GM12878 (cell line): ENCODE data around the gene IFT172. TPM values are rescaled to one million over a fixed set of nuclear protein-coding genes. Genes with fewer than 3 reads are reported as not detected.

Experiments
- ATAC-seq: fragments of 200-7000 bp; cut with Tn5 transposase; 3 replicates; pipeline ENCODE4 v1.9.1; 2020; ENCODE audit warnings: mild to moderate bottlenecking, moderate library complexity
- BruUV-seq: library from RNA; stranded (reverse); fragments of 400-500 nt; replicated peaks from 2 replicates; lab custom pipeline; 2021; lab: Mats Ljungman, UMichigan
- CTCF ChIA-PET: fragments of 300-600 bp; sonication (Branson Sonifier 250); formaldehyde crosslinking; extraction: SDS; loops from one replicate; lab custom pipeline; 2021; ENCODE audit warnings: inconsistent platforms; lab: Yijun Ruan, JAX
- POLR2A ChIA-PET: fragments of 350-600 bp; formaldehyde crosslinking; extraction: SDS; loops from one replicate; lab custom pipeline; 2021; ENCODE audit warnings: inconsistent platforms; lab: Charles Lee
- RAD21 ChIA-PET: fragments of 300-600 bp; sonication (Branson Sonifier 250); formaldehyde crosslinking; loops from one replicate; lab custom pipeline; 2023; ENCODE audit warnings: antibody characterized with exemption; ENCODE audit not compliant: unreplicated experiment; lab: Charles Lee
- SMC1A ChIA-PET: fragments of 300-600 bp; sonication (Branson Sonifier 250); formaldehyde crosslinking; loops from one replicate; lab custom pipeline; 2023; ENCODE audit not compliant: unreplicated experiment, uncharacterized antibody; lab: Charles Lee
- DNase-seq: peaks from one replicate; pipeline ENCODE4 v3.0.0-alpha.2; 2011; ENCODE audit warnings: low read depth, low spot score
- FAIRE-seq: peaks from 3 replicates; lab custom pipeline; 2011; peaks lifted over from hg19 to GRCh38; lab: Jason Lieb, UNC
- H2AFZ ChIP-seq: 2 replicates; pipeline ENCODE4 v1.6.0; 2011; ENCODE audit warnings: low read depth, low read length, control low read depth; ENCODE audit not compliant: control insufficient read depth
- H3K27ac ChIP-seq: 2 replicates; pipeline ENCODE4 v1.5.1; 2011; ENCODE audit warnings: control low read depth; ENCODE audit not compliant: control insufficient read depth, insufficient read depth
- H3K27me3 ChIP-seq, 2 experiments: replicated peaks in 1 of 2; 2 replicates each; pipeline versions ENCODE4 v1.6.0 to v1.6.1; 2011; ENCODE audit warnings: low read length in 1 of 2; ENCODE audit not compliant: control insufficient read depth in 2 of 2, insufficient read depth in 2 of 2
- H3K36me3 ChIP-seq, 2 experiments: 2 replicates each; pipeline ENCODE4 v1.5.1; 2011; ENCODE audit warnings: low read length in 1 of 2; ENCODE audit not compliant: control insufficient read depth in 2 of 2, insufficient read depth in 2 of 2
- H3K4me1 ChIP-seq: 2 replicates; pipeline ENCODE4 v1.6.1; 2011; ENCODE audit warnings: mild to moderate bottlenecking, low read length, moderate library complexity, mixed read lengths; ENCODE audit not compliant: control insufficient read depth, insufficient read depth
- H3K4me2 ChIP-seq: 2 replicates; pipeline ENCODE4 v1.6.0; 2011; ENCODE audit warnings: control low read depth; ENCODE audit not compliant: control insufficient read depth, insufficient read depth
- H3K4me3 ChIP-seq: fragments of 200-600 bp; sonication (generic); 2 replicates; pipeline ENCODE4 v1.5.1; 2016
- H3K79me2 ChIP-seq: 2 replicates; pipeline ENCODE4 v1.6.0; 2011; ENCODE audit warnings: low read length; ENCODE audit not compliant: control insufficient read depth, insufficient read depth
- H3K9ac ChIP-seq: 2 replicates; pipeline ENCODE4 v1.8.0; 2011; ENCODE audit warnings: low read length, control low read depth, mixed read lengths; ENCODE audit not compliant: control insufficient read depth, insufficient read depth
- H3K9me3 ChIP-seq: replicated peaks from 3 replicates; pipeline ENCODE4 v1.5.1; 2011; ENCODE audit warnings: mild to moderate bottlenecking, low read length; ENCODE audit not compliant: control insufficient read depth, insufficient read depth
- H4K20me1 ChIP-seq: 2 replicates; pipeline ENCODE4 v1.6.0; 2011; ENCODE audit not compliant: control insufficient read depth, insufficient read depth
- E2F8 ChIP-seq: fragments of 450-650 bp; IDR thresholded peaks from 2 replicates; pipeline ENCODE4 v1.6.1; 2018; ENCODE audit warnings: mild to moderate bottlenecking, low read depth, moderate library complexity; ENCODE audit not compliant: partially characterized antibody
- EP300 ChIP-seq, 2 experiments: fragments of 150-350 bp in 1 of 2; IDR thresholded peaks; 2 replicates each; pipeline ENCODE4 v1.6.1; 2011 to 2012; ENCODE audit warnings: low read depth in 2 of 2, low read length in 2 of 2, borderline replicate concordance in 1 of 2, improper control_type of control experiment in 1 of 2, inconsistent platforms in 1 of 2; ENCODE audit not compliant: control insufficient read depth in 1 of 2
- ESRRA ChIP-seq: IDR thresholded peaks from 2 replicates; pipeline ENCODE4 v1.6.1; 2012; ENCODE audit warnings: mild to moderate bottlenecking, low read length, improper control_type of control experiment
- GATAD2B ChIP-seq: fragments of 450-650 bp; conservative IDR thresholded peaks from 2 replicates; pipeline ENCODE4 v1.6.1; 2017; ENCODE audit warnings: low read depth, mild to moderate bottlenecking, moderate library complexity
- HDAC6 ChIP-seq: fragments of 200-600 bp; sonication (generic); IDR thresholded peaks from one replicate; pipeline ENCODE4 v1.8.0; 2017; ENCODE audit warnings: antibody characterized with exemption; ENCODE audit not compliant: unreplicated experiment
- IRF3 ChIP-seq: fragments of 450-650 bp; IDR thresholded peaks from 2 replicates; pipeline ENCODE4 v1.6.1; 2014; ENCODE audit warnings: mild to moderate bottlenecking
- KAT2A ChIP-seq: conservative IDR thresholded peaks from 2 replicates; pipeline ENCODE4 v1.6.1; 2011; ENCODE audit warnings: low read depth, low read length; ENCODE audit not compliant: control insufficient read depth
- KLF5 ChIP-seq: fragments of 450-650 bp; IDR thresholded peaks from 2 replicates; pipeline ENCODE4 v1.6.1; 2014; ENCODE audit warnings: mild to moderate bottlenecking; ENCODE audit not compliant: partially characterized antibody
- MLLT1 ChIP-seq: fragments of 450-650 bp; IDR thresholded peaks from 2 replicates; pipeline ENCODE4 v1.6.1; 2016; ENCODE audit warnings: mild to moderate bottlenecking
- MTA3 ChIP-seq: IDR thresholded peaks from 2 replicates; pipeline ENCODE4 v1.6.1; 2012; ENCODE audit warnings: low read length, inconsistent platforms, borderline replicate concordance
- PBX3 ChIP-seq: IDR thresholded peaks from 2 replicates; pipeline ENCODE4 v1.6.1; 2011; ENCODE audit warnings: mild to moderate bottlenecking, low read depth, low read length, moderate library complexity; ENCODE audit not compliant: insufficient replicate concordance
- RELA ChIP-seq: fragments of 450-650 bp; IDR thresholded peaks from 2 replicates; pipeline ENCODE4 v1.8.0; 2014; ENCODE audit warnings: borderline replicate concordance; ENCODE audit not compliant: partially characterized antibody
- RELB ChIP-seq: fragments of 450-650 bp; IDR thresholded peaks from 2 replicates; pipeline ENCODE4 v1.6.1; 2017; ENCODE audit warnings: low read depth, mild to moderate bottlenecking, moderate library complexity
- TCF3 ChIP-seq: IDR thresholded peaks from 2 replicates; pipeline ENCODE4 v1.6.1; 2012; ENCODE audit warnings: low read depth, mild to moderate bottlenecking, low read length, borderline replicate concordance; ENCODE audit not compliant: insufficient read depth
- ZNF24 ChIP-seq: fragments of 450-650 bp; IDR thresholded peaks from 2 replicates; pipeline ENCODE4 v1.6.1; 2017; ENCODE audit warnings: antibody characterized with exemption, mild to moderate bottlenecking
- WGBS: methylation state at CpG from one replicate; pipeline ENCODE4 v1.1.6; 2016; ENCODE audit warnings: low lambda C conversion rate; ENCODE audit not compliant: insufficient replicate concordance, insufficient coverage; ENCODE audit errors: missing lambda C conversion rate; 5-methylcytosine and 5-hydroxymethylcytosine counted together
- in situ Hi-C: fragments of 300-500 bp; cut with MboI; formaldehyde crosslinking; loops from 9 replicates; pipeline ENCODE4 v1.14.3; 2018; ENCODE audit warnings: mixed read lengths
- intact Hi-C: fragments of 100-400 bp; cut with micrococcal nuclease; formaldehyde crosslinking; loops from one replicate; pipeline ENCODE4 v1.14.2; 2022; ENCODE audit not compliant: unreplicated experiment
- polyA plus RNA-seq, 11 experiments: library from polyadenylated mRNA; depleted of rRNA in 4 of 11; unstranded in 6 of 11; stranded (reverse) in 5 of 11; fragments of >200 nt; fragmentation: Nextera tagmentation in 4 of 11; fragmentation: Illumina TruSeq in 1 of 11; extraction: Ambion mirVana in 4 of 11; extraction: Trizol in 1 of 11; gene quantifications; 1 replicate in 1 of 11; 2 replicates in 10 of 11; pipeline versions ENCODE4 v1.2.1 to v1.2.3, GENCODE V29; 2011 to 2016; ENCODE audit warnings: inconsistent platforms in 2 of 11, missing spikeins in 2 of 11, low read depth in 1 of 11
- total RNA-seq, 4 experiments: library from RNA; depleted of rRNA in 3 of 4; stranded (reverse); fragments of >200 nt in 3 of 4; fragmentation: Illumina TruSeq in 1 of 4; extraction: Trizol in 1 of 4; gene quantifications; 2 replicates each; pipeline versions ENCODE4 v1.2.1 to v1.2.3, GENCODE V29; 2013 to 2021

Gene IFT172
- total and polyA plus RNA-seq, 10 of the 15 experiments (the other 5 are each of a cell fraction or from before 2014, with no cell fraction given) = 2.4 to 8.6 (median 6.2) TPM

GRCh38 chr2:27492557-27492956, 3.0 kb upstream of the IFT172 start:
- no peak overlapping the region for H3K4me3 ChIP-seq
- H3K4me2 ChIP-seq = no peak overlapping the region
- in situ Hi-C loops (no loop called here), intact Hi-C loops (no loop called here)
- ChIA-PET RAD21 (no interaction called here), CTCF (no interaction called here), POLR2A (no interaction called here), SMC1A (no interaction called here)
- peaks cover 6 to 13% of the 10 kb centered on the region in 2 experiments; a peak in 3 of 4 replicates for H3K27me3 ChIP-seq
- FAIRE-seq (no peak), ATAC-seq (no peak), DNase-seq (no peak)
- H3K9ac ChIP-seq = no peak overlapping the region
- no peak overlapping the region for H2AFZ ChIP-seq
- no peak overlapping the region for H3K27ac ChIP-seq
- no peaks in the 10 kb centered on the region for H4K20me1 ChIP-seq
- WGBS = 24% methylated on average over 4 of the region's 4 CpGs
- H3K36me3 ChIP-seq = no peaks in the 10 kb centered on the region
- H3K4me1 ChIP-seq = peaks cover 3% of the 10 kb centered on the region; the same call in 1 of the 2 replicates
- no TSS peak for BruUV-seq
- no peaks in the 10 kb centered on the region for H3K79me2 ChIP-seq
- H3K9me3 ChIP-seq = no peaks in the 10 kb centered on the region
- TF ChIP-seq PBX3 (no peak), ESRRA (no peak), E2F8 (no peak), HDAC6 (no peak), RELB (no peak), EP300 (IDR thresholded peaks at IDR 0.05; ENCODE audit: borderline replicate concordance in 1 of 2, control insufficient read depth in 1 of 2, low read depth in 2 of 2, low read length in 2 of 2) (no peak), MTA3 (no peak), RELA (no peak), KLF5 (no peak), IRF3 (no peak), KAT2A (no peak), TCF3 (no peak), ZNF24 (no peak), GATAD2B (no peak), MLLT1 (no peak)
